Measurements from ENCODE around the gene UNC80.

Gene UNC80

GRCh38 chr2:209960676-209961630 is 189.3 kb downstream of the UNC80 start:
- Histone ChIP-seq H3K9ac (ENCODE audit: low read depth, low read length) (no peak overlapping the region), H2AFZ (ENCODE audit: low read depth, low read length) (no peak overlapping the region), H3K36me3 (ENCODE audit: insufficient read depth, low read length) (no peaks in the 10 kb centered on the region), H3K4me2 (ENCODE audit: insufficient read depth, low read length) (no peak overlapping the region), H3K4me1 (ENCODE audit: insufficient read depth, low read length) (no peaks in the 10 kb centered on the region), H3K27ac (ENCODE audit: low read length) (no peak overlapping the region), H3K79me2 (ENCODE audit: insufficient read depth, low read length) (no peaks in the 10 kb centered on the region), H3K9me3 (ENCODE audit: insufficient read depth, low read length, severe bottlenecking) (no peaks in the 10 kb centered on the region), H3K27me3 (ENCODE audit: insufficient read depth, low read length, poor library complexity) (peaks cover 12% of the 10 kb centered on the region), H3K4me3 (ENCODE audit: low read depth in 1 of 2, low read length in 2 of 2) (no peak overlapping the region), H4K20me1 (ENCODE audit: insufficient read depth, low read length) (no peaks in the 10 kb centered on the region)
- TF ChIP-seq CTCF (IDR thresholded peaks at IDR 0.05; ENCODE audit: borderline replicate concordance, extremely low read depth, low read length, poor library complexity, severe bottlenecking) = peak; percentile 63
- TF ChIP-seq EZH2 (IDR thresholded peaks at IDR 0.05; ENCODE audit: borderline replicate concordance, low read depth, low read length, severe bottlenecking) = no peak
- peak; percentile 78; the same call in 2 of the 3 replicates for ATAC-seq (ENCODE audit: insufficient read depth, low read depth)
- peak; percentile 30 for DNase-seq

GRCh38 chr2:209965723-209966122 is 194.1 kb downstream of the UNC80 start:
- Histone ChIP-seq H3K9me3 (ENCODE audit: insufficient read depth, low read length, severe bottlenecking) (no peaks in the 10 kb centered on the region), H3K4me1 (ENCODE audit: insufficient read depth, low read length) (no peaks in the 10 kb centered on the region), H3K79me2 (ENCODE audit: insufficient read depth, low read length) (no peaks in the 10 kb centered on the region), H4K20me1 (ENCODE audit: insufficient read depth, low read length) (no peaks in the 10 kb centered on the region), H3K27me3 (ENCODE audit: insufficient read depth, low read length, poor library complexity) (peaks cover 17% of the 10 kb centered on the region), H3K27ac (ENCODE audit: low read length) (no peak overlapping the region), H3K4me2 (ENCODE audit: insufficient read depth, low read length) (no peak overlapping the region), H3K9ac (ENCODE audit: low read depth, low read length) (no peak overlapping the region), H3K36me3 (ENCODE audit: insufficient read depth, low read length) (no peaks in the 10 kb centered on the region), H2AFZ (ENCODE audit: low read depth, low read length) (no peak overlapping the region), H3K4me3 (ENCODE audit: low read depth in 1 of 2, low read length in 2 of 2) (no peak overlapping the region)
- no peak for DNase-seq
- ATAC-seq (ENCODE audit: insufficient read depth, low read depth) = no peak
- TF ChIP-seq CTCF (IDR thresholded peaks at IDR 0.05; ENCODE audit: borderline replicate concordance, extremely low read depth, low read length, poor library complexity, severe bottlenecking) = no peak
- TF ChIP-seq EZH2 (IDR thresholded peaks at IDR 0.05; ENCODE audit: borderline replicate concordance, low read depth, low read length, severe bottlenecking) = no peak

DNA sequence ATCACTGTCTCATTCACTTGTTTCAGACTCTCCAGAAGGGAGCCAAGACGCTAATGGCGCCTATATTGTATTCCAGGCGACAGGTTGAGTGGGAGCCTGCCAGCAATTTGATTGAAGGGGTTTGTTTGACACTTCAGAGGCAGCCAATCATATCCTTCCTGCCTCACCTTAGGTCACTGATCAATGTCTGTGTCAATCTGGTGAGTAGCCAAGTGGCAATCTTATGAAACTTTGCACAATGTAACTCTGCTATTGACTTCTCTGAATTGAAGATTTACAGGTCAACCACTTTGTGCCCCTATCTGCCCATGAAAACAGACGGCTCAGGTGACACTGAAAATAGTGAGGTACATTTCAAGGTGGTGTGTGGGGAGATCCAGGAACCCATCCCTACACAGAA is 198.1 kb downstream of the UNC80 start:
- no peaks in the 10 kb centered on the region for H3K79me2 ChIP-seq (ENCODE audit: insufficient read depth, low read length)
- H3K4me1 ChIP-seq (ENCODE audit: insufficient read depth, low read length) = no peaks in the 10 kb centered on the region
- H3K4me3 ChIP-seq (ENCODE audit: low read depth in 1 of 2, low read length in 2 of 2) = no peak overlapping the region
- no peak overlapping the region for H3K27ac ChIP-seq (ENCODE audit: low read length)
- no peak for ATAC-seq (ENCODE audit: insufficient read depth, low read depth)
- no peaks in the 10 kb centered on the region for H4K20me1 ChIP-seq (ENCODE audit: insufficient read depth, low read length)
- no peak overlapping the region for H3K9ac ChIP-seq (ENCODE audit: low read depth, low read length)
- H3K27me3 ChIP-seq (ENCODE audit: insufficient read depth, low read length, poor library complexity) = peaks cover 26% of the 10 kb centered on the region
- no peak overlapping the region for H3K4me2 ChIP-seq (ENCODE audit: insufficient read depth, low read length)
- H2AFZ ChIP-seq (ENCODE audit: low read depth, low read length) = no peak overlapping the region
- no peaks in the 10 kb centered on the region for H3K36me3 ChIP-seq (ENCODE audit: insufficient read depth, low read length)
- DNase-seq = no peak
- no peaks in the 10 kb centered on the region for H3K9me3 ChIP-seq (ENCODE audit: insufficient read depth, low read length, severe bottlenecking)
- no peak for TF ChIP-seq CTCF (IDR thresholded peaks at IDR 0.05; ENCODE audit: borderline replicate concordance, extremely low read depth, low read length, poor library complexity, severe bottlenecking)
- TF ChIP-seq EZH2 (IDR thresholded peaks at IDR 0.05; ENCODE audit: borderline replicate concordance, low read depth, low read length, severe bottlenecking) = no peak
